GM21515 (cell line): Measurements from ENCODE around the gene ASIC3.
"Not testable (repeated sequence)": the region's sequence is repeated elsewhere in the genome, so short reads cannot be mapped to it uniquely, and the experiment has no call there.

Source experiments
- ATAC-seq: cut with Tn5 transposase; IDR thresholded peaks from one replicate; pipeline ENCODE4 v1.9.1; 2021; ENCODE audit not compliant: unreplicated experiment

ASIC3 gene

DNA sequence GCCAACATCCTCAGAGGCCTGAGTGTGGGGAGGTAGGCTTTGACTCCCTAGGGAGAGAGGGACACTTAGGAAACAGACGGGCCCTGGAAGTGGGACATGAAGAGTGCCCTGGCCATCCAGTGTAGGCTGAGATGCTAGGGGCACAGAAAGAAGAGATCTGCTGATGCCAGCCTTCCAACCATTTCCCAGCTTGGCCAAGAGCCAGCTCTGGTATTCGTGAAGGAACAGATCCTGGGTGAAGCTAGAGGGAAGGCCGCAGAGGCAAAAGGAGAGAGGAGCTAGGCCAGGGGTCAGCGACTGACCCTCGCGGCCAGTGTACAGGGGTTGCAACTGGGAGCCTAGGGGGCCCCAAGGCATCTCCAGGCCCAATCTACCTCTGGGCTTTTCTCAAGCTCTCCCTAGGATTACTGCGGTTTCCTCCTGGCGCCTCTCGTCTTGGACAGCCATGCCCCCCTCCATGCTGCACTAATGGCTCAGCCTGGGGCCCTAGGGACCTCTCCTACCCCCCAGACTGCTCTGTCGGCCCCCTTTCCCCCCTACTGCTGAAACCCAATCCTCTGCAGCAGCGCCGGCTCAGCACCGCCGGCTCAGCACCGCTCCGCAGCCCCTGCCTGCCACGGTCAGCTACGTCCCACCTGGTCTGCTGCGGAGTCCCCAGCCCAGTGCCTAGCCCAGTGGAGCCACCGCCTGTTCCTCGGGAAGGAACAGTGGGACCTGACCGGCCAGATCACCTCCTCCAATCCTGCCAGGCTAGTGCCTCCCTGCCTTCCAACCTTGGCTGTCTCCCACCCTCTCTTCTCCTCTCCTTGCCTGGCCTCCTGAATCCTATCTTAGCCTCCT is at the start of gene ASIC3:
TSS of gene ASIC3 (plus strand) at position 556 of the 840 bp plus-strand sequence. CDS start 355 bp downstream, outside the sequence.
- ATAC-seq = no peak

DNA sequence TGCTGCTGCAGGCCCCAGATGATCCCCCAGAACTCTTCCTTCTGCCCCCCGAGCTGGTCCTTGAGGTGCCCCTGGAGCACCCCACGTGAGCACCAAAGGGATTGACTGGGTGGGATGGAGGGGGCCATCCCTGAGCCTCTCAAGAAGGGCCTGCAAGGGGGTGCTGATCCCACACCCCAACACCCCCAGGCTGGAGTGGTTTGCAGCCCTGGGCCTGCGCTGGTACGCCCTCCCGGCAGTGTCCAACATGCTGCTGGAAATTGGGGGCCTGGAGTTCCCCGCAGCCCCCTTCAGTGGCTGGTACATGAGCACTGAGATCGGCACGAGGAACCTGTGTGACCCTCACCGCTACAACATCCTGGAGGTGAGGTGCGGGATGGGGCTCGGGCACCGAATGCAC is 49.3 kb upstream of the ASIC3 start:
- no peak for ATAC-seq

DNA sequence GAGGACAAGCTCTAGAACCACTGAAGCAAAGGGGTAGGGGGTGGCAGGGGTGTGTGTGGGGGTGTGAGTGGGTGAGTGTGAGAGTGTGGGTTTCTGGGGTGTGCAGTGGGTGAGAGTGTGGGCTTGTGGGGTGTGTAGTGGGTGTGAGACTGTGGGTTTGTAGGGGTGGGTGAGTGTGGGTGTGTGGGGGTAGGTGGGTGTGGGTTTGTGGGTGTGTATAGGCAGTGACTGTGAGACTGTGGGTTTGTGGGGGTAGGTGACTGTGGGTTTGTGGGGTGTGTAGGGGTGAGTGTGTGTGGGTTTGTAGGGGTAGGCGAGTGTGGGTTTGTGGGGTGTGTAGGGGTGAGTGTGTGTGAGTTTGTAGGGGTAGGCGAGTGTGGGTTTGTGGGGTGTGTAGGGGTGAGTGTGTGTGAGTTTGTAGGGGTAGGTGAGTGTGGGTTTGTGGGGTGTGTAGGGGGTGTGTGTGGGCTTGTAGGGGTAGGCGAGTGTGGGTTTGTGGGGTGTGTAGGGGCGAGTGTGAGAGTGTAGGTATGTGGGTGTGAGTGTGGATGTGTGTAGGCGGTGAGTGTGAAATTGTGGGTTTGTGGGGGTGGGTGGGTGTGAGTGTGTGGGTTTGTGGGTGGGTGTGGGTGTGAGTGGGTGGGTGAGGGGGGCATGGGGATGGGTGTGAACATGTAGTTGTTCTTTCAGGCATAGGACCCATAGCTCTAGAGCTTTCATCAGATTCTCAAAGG is 48.7 kb upstream of the ASIC3 start:
- no peak for ATAC-seq

DNA sequence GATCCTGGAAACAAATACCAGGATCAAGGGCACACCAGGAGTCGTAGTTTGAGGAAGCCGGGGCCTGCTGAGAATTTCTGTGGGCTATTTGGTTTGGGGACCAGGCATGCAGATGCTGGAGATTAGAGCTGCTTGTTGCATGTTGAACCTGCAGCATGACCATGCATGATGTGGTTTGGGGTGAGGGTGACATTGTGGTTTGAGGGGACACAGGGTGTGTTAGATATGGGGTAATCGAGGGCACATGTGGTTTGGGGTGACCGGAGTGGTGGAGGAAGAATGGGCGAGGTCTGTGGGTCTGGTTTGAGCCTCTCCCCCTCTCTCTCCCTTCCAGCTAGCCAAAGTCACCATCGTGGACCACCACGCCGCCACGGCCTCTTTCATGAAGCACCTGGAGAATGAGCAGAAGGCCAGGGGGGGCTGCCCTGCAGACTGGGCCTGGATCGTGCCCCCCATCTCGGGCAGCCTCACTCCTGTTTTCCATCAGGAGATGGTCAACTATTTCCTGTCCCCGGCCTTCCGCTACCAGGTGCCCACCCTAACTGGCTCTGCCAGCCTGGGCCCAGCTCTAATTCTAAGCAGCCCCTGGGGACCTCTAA is 47.3 kb upstream of the ASIC3 start:
- ATAC-seq = no peak

DNA sequence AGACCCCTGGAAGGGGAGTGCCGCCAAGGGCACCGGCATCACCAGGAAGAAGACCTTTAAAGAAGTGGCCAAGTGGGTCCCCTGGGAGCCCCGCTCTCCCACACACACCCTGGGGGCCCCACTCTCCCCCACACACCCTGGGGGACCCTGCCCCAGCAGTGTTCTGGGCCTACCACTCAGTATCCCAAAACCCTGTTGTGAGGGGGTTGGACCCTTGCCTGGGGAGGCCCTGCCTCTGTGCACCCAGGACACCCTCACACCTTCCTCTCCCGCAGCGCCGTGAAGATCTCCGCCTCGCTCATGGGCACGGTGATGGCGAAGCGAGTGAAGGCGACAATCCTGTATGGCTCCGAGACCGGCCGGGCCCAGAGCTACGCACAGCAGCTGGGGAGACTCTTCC is 46.8 kb upstream of the ASIC3 start:
- ATAC-seq = no peak

DNA sequence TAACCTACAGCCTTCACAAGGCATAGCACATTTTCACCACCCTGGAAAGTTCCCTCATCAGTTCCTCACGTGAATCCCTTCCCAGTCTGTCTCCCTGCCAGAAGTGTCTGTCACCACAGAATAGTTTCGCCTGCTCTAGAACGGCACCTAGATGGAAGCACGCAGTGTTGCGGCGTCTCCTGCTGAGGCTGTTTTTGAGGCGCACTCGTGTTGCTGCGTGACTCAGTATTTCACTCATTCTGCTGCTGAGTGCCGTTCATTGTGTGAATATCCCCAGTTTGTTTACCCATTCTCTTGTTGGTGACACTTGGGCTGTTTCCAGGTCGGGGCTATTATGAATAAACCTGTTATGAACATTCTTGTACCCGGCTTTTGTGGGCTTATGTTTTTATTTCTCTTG is 44.8 kb upstream of the ASIC3 start:
- ATAC-seq = no peak

DNA sequence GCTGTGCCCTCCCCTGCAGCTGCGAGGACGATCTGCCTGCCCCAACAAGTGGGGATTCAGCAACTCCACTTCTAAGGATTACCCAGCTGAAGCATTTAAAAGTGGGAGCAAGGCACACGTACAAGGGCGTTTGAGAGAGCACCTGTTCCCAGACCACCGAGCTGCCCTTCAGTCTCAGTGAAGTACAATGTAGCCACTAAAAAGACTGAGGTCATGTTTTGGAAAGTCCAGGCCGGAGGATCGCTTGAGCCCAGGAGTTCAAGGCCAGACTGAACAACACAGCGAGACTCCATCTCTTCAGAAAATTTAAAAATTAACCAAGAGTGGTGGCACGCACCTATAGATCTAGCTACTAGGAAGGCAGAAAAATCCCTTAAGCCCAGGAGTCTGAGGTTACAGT is 42.8 kb upstream of the ASIC3 start:
- ATAC-seq = no peak

DNA sequence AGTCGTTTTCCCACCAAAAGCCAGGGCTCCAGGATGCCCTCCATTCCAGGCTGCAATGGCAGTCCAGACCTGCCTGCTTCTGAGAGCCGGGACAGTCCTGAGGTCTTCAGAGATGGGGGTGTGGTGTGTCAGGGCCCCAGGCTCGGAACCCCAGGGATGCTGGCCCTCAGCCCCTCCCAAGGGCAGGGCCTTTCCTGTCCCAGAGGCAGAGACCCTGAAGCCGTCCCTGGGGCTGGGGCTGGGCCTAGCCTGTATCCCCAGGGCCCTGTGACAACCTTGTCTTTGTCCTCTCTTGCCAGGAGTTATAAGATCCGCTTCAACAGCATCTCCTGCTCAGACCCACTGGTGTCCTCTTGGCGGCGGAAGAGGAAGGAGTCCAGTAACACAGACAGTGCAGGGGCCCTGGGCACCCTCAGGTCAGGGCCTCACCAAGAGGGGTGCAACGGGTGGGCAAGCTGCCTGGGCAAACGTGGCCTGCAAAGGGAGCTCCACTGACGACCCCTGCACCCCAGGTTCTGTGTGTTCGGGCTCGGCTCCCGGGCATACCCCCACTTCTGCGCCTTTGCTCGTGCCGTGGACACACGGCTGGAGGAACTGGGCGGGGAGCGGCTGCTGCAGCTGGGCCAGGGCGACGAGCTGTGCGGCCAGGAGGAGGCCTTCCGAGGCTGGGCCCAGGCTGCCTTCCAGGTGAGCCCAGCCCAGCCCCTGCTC is 41.6 kb upstream of the ASIC3 start:
- no peak for ATAC-seq

DNA sequence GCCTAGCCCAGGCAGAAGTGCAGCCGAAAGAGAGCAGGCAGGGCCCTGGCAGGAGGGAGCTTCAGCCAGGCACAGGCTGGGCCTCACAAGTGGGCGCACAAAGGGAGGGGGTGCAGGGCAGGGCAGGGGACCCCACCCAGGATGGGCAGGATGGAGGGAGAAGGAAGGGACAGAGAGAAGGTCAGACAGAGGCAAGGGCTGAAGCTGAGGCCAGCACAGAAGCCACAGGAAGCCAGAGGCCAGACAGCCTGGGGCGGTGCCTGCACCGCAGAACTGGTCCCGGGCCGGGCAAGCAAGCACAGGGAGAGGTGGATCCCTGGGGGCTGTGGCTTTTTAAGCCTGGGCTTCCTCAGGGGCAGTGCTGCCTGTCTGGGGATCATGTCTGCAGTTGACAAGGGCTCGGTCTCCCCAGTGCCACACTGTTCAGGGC is 40.8 kb upstream of the ASIC3 start:
- no peak for ATAC-seq

DNA sequence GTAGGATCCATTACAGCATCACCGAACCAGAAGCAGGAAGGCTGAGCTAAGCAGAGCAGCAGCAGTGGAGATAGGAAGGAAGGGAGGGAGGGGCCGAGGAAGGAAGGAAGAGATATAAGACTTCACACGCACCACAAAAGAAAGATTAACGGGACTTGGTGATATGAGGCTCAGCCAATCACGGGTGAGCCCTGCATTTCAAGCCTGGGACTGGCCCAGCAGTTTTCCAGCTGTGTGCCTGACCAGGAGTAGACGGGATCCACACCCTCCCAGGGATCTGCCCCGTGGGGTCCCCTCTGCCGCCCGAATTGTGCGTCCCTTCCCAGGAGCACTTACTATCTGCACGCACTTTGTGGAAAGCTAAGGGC is 40.2 kb upstream of the ASIC3 start:
- no peak for ATAC-seq

DNA sequence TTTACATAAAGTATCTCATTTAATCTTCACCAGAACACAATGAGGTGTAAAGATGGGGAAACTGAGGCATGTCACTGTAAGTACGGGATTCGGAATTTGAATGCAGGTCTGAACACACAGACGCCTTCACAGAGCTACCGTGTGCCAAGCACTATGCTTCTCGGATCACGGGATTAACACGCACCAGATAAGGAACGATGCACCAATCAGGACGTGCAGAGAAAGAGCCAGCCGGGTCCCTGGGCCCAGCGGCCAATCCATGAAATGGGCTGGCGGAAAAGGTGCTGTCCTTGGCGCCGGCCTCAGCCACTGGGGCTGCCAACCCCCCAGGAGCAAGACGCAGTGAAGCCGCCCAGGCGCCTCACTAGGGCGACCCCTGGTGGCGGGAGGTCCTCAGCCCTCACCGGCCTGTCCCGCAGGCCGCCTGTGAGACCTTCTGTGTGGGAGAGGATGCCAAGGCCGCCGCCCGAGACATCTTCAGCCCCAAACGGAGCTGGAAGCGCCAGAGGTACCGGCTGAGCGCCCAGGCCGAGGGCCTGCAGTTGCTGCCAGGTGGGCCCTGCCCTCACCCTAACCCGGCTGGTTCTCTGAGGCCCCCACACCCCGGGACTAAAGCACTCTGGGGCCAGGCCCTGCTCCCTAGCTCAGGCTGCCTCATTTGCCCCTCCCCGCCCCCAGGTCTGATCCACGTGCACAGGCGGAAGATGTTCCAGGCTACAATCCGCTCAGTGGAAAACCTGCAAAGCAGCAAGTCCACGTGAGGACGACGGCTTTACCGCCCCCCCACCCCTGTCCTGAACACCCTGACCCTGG is 39.6 kb upstream of the ASIC3 start:
- ATAC-seq = no peak

DNA sequence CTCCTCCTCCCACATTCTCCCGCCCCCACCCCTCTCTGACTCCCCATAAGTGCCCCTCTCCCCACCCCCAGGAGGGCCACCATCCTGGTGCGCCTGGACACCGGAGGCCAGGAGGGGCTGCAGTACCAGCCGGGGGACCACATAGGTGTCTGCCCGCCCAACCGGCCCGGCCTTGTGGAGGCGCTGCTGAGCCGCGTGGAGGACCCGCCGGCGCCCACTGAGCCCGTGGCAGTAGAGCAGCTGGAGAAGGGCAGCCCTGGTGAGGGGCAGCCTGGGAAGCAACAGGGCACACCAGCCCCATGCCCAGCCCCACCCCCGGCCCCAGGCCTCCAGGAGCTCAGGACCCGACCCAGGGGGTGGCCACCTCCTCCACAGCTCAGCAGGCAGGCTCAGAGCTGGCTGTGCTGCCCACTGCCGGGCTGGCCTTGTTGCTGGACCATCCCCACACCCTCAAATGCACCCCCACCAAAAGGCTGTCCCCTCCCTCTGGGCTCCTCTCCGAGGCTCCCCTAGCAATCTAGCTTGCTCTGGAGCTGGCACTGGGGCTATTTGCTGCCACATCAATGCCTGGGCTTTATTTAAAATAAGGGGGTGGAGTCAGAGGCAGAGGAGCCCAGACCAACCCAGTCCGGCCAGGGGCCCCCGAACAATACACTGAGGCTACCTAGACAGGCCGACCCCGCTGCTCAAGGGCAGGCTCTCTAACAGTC is 38.8 kb upstream of the ASIC3 start:
- ATAC-seq = no peak

DNA sequence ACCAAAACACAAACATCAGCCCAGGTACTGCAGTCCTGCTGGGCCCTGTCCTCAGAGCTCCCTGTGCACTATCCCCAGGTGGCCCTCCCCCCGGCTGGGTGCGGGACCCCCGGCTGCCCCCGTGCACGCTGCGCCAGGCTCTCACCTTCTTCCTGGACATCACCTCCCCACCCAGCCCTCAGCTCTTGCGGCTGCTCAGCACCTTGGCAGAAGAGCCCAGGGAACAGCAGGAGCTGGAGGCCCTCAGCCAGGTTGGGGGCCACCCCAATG is 38.4 kb upstream of the ASIC3 start:
- no peak for ATAC-seq

DNA sequence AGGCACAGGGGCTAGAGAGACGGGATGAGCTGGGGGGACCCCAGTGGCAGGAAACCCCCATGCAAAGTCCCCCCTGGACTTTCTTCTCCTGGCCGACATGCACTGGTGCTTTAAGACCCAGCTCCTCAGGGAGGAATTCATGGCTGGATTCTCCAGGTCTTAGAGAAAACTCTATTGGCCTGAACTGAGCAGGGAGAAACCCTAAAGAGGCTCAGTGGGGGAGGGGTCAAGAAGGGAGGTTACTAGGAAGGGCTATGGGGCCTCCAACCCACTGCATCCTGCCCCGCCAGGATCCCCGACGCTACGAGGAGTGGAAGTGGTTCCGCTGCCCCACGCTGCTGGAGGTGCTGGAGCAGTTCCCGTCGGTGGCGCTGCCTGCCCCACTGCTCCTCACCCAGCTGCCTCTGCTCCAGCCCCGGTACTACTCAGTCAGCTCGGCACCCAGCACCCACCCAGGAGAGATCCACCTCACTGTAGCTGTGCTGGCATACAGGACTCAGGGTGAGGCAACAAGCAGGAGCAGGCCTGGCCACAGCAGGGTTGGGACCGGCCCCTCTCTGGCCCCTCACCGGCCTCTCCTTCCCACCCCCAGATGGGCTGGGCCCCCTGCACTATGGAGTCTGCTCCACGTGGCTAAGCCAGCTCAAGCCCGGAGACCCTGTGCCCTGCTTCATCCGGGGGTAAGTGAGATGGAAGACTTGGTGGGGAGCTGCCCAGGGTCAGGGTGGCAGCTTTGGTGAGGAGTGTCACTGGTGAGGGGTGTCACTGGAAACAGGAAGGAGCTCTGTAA is 37.8 kb upstream of the ASIC3 start:
- ATAC-seq = no peak

DNA sequence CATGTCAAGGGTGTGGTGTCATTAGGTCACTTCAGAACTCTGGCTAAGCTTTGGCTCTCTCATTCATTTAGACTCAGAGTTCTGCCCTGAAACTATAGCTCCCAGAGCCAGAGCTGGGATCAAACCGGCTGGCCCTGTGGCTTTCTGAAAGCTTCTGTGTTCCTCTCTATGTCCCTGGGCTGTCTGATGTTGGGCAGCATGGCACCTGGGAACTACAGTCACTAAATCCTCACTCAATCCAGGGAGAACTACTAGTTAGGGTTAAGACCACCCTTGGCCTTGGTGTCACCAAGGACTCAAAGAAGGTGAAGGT is 37.3 kb upstream of the ASIC3 start:
- no peak for ATAC-seq

DNA sequence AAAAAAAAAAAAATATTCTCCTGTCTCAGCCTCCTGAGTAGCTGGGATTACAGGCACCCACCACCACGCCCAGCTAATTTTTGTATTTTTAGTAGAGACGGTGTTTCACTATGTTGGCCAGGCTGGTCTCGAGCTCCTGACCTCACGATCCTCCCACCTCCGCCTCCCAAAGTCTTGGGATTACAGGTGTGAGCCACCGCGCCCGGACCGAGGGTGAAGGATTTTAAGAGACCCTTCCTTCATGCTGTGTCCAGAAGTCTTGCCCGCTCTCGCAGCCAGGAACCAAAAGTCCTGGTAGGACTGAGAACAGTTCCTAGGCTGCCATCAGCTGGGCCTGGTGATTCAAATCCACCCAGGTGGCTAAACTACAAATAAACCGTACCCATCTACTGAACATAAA is 36.7 kb upstream of the ASIC3 start:
- ATAC-seq = not testable (repeated sequence)

DNA sequence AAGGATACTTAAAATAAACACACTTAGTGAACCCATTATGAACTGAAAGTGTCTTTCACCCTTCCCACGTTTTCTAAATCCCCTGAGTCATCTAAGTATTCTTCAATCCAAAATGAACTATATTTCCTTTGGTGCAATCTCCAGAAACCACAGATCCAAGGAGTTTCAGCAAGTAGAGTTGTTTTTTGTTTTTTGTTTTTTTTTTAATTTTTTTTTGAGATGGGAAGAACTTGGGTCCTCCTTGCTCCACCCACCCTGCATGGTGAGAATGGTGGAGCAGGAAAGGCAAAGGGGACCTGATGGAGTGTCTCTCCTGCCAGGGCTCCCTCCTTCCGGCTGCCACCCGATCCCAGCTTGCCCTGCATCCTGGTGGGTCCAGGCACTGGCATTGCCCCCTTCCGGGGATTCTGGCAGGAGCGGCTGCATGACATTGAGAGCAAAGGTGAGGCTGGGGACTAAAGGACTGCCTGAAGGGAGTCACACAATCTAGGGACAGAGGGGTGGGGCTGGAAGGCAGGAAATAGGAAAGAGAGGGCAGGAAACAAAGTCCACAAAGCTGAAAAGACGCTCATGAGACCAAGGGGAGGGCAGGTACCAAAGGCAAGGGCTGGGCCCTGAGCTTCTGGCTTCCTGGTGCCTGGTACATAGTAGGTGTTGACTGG is 36.2 kb upstream of the ASIC3 start:
- ATAC-seq = no peak

DNA sequence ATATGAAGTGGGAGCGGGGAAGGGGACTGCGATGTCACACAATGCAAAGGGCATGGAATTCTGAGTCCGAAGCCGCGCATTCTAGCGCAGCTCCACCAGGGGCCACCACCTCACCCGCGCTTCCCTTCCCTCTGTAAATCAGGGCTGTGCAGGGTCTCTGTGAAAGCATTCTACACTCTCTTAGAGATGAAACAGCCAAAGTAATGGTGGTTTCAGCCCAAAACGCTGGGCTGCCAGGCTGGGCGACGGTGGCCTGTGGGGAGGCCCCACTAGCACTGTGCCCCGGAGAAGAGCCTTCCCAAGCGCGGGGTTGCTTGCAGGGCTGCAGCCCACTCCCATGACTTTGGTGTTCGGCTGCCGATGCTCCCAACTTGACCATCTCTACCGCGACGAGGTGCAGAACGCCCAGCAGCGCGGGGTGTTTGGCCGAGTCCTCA is 35.4 kb upstream of the ASIC3 start:
- ATAC-seq = no peak

DNA sequence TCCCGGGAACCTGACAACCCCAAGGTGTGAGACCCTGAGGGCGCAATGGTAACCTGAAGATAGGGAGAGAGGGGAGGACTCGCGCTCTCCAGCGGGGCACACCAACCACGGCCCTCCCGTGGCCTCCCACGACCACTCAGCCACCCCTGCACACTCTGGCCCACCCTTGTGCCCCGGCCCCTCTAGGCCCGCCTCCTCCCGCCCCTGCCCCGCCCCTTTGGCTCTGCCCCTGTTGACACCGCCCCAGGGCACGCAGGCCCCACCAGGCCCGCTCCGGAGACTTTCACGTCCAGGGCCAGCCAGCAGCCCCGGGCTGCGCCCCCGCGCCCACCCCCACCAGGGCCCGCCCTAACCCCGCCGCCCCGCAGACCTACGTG is 35.0 kb upstream of the ASIC3 start:
- no peak for ATAC-seq
